Measurements from ENCODE around the gene IMPDH2.
"Not testable (repeated sequence)": the region's sequence is repeated elsewhere in the genome, so short reads cannot be mapped to it uniquely, and the experiment has no call there.

IMPDH2 gene

GRCh38 chr3:49021213-49021812 lies 7.9 kb downstream of the IMPDH2 start:
- peak; percentile 98 for DNase-seq (ENCODE audit: low spot score)

- DNase-seq (ENCODE audit: low spot score), result peak; percentile 69
Observed at GRCh38 chr3:49020330-49021212, 8.6 kb downstream of the IMPDH2 start.

GRCh38 chr3:49019941-49020329 lies 9.3 kb downstream of the IMPDH2 start:
- peak; percentile 42 for DNase-seq (ENCODE audit: low spot score)

GRCh38 chr3:49018707-49019006 lies 10.5 kb downstream of the IMPDH2 start:
- DNase-seq (ENCODE audit: low spot score), result no peak

GRCh38 chr3:49017971-49018706 lies 11.1 kb downstream of the IMPDH2 start, which contains the start of gene DALRD3:
TSS of gene DALRD3 (minus strand) at chr3:49018580. CDS start at chr3:49018564, 16 bp downstream.
- peak; percentile 80 for DNase-seq (ENCODE audit: low spot score)

GRCh38 chr3:49017229-49017970 lies 11.8 kb downstream of the IMPDH2 start:
- DNase-seq (ENCODE audit: low spot score), result no peak

- DNase-seq (ENCODE audit: low spot score), result no peak
Observed at GRCh38 chr3:49016414-49017228, 12.6 kb downstream of the IMPDH2 start.

GRCh38 chr3:49015765-49016164 lies 13.4 kb downstream of the IMPDH2 start:
- no peak for DNase-seq (ENCODE audit: low spot score)

GRCh38 chr3:49015072-49015471 lies 14.1 kb downstream of the IMPDH2 start:
- DNase-seq (ENCODE audit: low spot score), result no peak

GRCh38 chr3:49013738-49014660 lies 15.2 kb downstream of the IMPDH2 start:
- DNase-seq (ENCODE audit: low spot score), result no peak

GRCh38 chr3:49013113-49013737 lies 16.0 kb downstream of the IMPDH2 start:
- no peak for DNase-seq (ENCODE audit: low spot score)

- DNase-seq (ENCODE audit: low spot score), result no peak
Observed at GRCh38 chr3:49012441-49013017, 16.7 kb downstream of the IMPDH2 start.

GRCh38 chr3:49009396-49009795 lies 19.8 kb downstream of the IMPDH2 start:
- no peak for DNase-seq (ENCODE audit: low spot score)

GRCh38 chr3:49008627-49009026 lies 20.6 kb downstream of the IMPDH2 start:
- DNase-seq (ENCODE audit: low spot score), result not testable (repeated sequence)

- DNase-seq (ENCODE audit: low spot score), result peak; percentile 96
Observed at GRCh38 chr3:49007771-49008528, 21.2 kb downstream of the IMPDH2 start.

- DNase-seq (ENCODE audit: low spot score), result peak; percentile 97
Observed at GRCh38 chr3:49007068-49007770, 22.0 kb downstream of the IMPDH2 start, which contains the start of gene WDR6. TSS of gene WDR6 (plus strand) at chr3:49007391. CDS start at chr3:49007432, 41 bp downstream.

- no peak for DNase-seq (ENCODE audit: low spot score)
Observed at GRCh38 chr3:49006408-49007067, 22.7 kb downstream of the IMPDH2 start.

All from ecto neural progenitor cell (in vitro differentiated cells).